Activated naive CD4-positive, alpha-beta T cell treated with anti-CD3 and anti-CD28 coated beads for 36 hours (primary cell): ENCODE results near the gene GH2. TPM values are rescaled to one million over a fixed set of nuclear protein-coding genes. Genes with fewer than 3 reads are reported as not detected.
"Not testable (repeated sequence)": the region's sequence is repeated elsewhere in the genome, so short reads cannot be mapped to it uniquely, and the experiment has no call there.

Source experiments
- CTCF ChIA-PET: fragments of 350-600 bp; sonication (Branson Sonifier 250); formaldehyde crosslinking; loops from one replicate; lab custom pipeline; 2021; ENCODE audit warnings: antibody characterized with exemption; lab: Charles Lee
- DNase-seq: peaks from one replicate; pipeline ENCODE4 v3.0.0-alpha.2; 2020
- H3K27ac Mint-ChIP-seq: one replicate; pipeline ENCODE4 v1.8.0; 2021; ENCODE audit warnings: mild to moderate bottlenecking, mixed read lengths
- H3K27me3 Mint-ChIP-seq: one replicate; pipeline ENCODE4 v1.8.0; 2021; ENCODE audit warnings: low read depth, mixed read lengths
- H3K36me3 Mint-ChIP-seq: one replicate; pipeline ENCODE4 v1.8.0; 2021; ENCODE audit warnings: low read depth, mixed read lengths
- H3K4me1 Mint-ChIP-seq: one replicate; pipeline ENCODE4 v1.8.0; 2021; ENCODE audit warnings: low read depth, mixed read lengths
- H3K4me3 Mint-ChIP-seq: one replicate; pipeline ENCODE4 v1.8.0; 2021; ENCODE audit warnings: mild to moderate bottlenecking, moderate library complexity, mixed read lengths
- H3K9me3 Mint-ChIP-seq: one replicate; pipeline ENCODE4 v1.8.0; 2021; ENCODE audit warnings: mixed read lengths
- intact Hi-C: fragments of 100-400 bp; cut with micrococcal nuclease; formaldehyde crosslinking; loops from one replicate; pipeline ENCODE4 v1.15.1; 2023
- total RNA-seq, 2 experiments: library from RNA; stranded (reverse); gene quantifications; one replicate each; pipeline ENCODE4 v1.2.3, GENCODE V29; 2021

GH2 gene
- total RNA-seq, 2 experiments from 2014 or later = not detected

GRCh38 chr17:63843910-63844677, 37.6 kb downstream of the GH2 start:
- CTCF ChIA-PET = interaction anchor here (0.5 to 4.9 kb wide), 10 partner anchors 9 to 500 kb away, joined by 3 to 38 read pairs (median 4); partner anchors contain the start of genes CCDC47, DDX42, FTSJ3 and PSMC5
- intact Hi-C loops = loop anchor here (1.0 to 2.0 kb wide), 8 partner anchors 17 to 301 kb away; partner anchors contain the start of genes CCDC47, DCAF7, ERN1 and FTSJ3
- peaks cover 2% of the 10 kb centered on the region for H3K9me3 Mint-ChIP-seq
- DNase-seq = no peak
- peaks cover 5% of the 10 kb centered on the region for H3K36me3 Mint-ChIP-seq
- peak overlapping the region; percentile 91 for H3K4me3 Mint-ChIP-seq
- no peaks in the 10 kb centered on the region for H3K27me3 Mint-ChIP-seq
- H3K4me1 Mint-ChIP-seq = peaks cover 43% of the 10 kb centered on the region
- H3K27ac Mint-ChIP-seq = peak overlapping the region; percentile 94

GRCh38 chr17:63843387-63843888, 38.3 kb downstream of the GH2 start:
- intact Hi-C loops = loop anchor here (1.0 to 2.0 kb wide), 8 partner anchors 16 to 301 kb away; partner anchors contain the start of genes CCDC47, DCAF7, ERN1 and FTSJ3
- Mint-ChIP-seq H3K4me1 (peaks cover 42% of the 10 kb centered on the region), H3K27ac (peak overlapping the region; percentile 94), H3K4me3 (peak overlapping the region; percentile 91)
- H3K27me3 Mint-ChIP-seq, H3K9me3 Mint-ChIP-seq, H3K36me3 Mint-ChIP-seq: not testable (repeated sequence)
- DNase-seq = peak; percentile 53
- CTCF ChIA-PET = interaction anchor here (0.6 to 1.6 kb wide), 5 partner anchors 8 to 501 kb away, joined by 3 to 14 read pairs (median 4); partner anchors contain the start of genes FTSJ3 and PSMC5

GRCh38 chr17:63842540-63843386, 39.0 kb downstream of the GH2 start, which contains the start of gene SMARCD2:
Gene SMARCD2, minus strand, starts transcription at chr17:63842685. Its CDS starts 11 bp downstream, at chr17:63842674.
- peak; percentile 100 for DNase-seq
- peaks cover 40% of the 10 kb centered on the region for H3K4me1 Mint-ChIP-seq
- peaks cover 3% of the 10 kb centered on the region for H3K36me3 Mint-ChIP-seq
- no peaks in the 10 kb centered on the region for H3K9me3 Mint-ChIP-seq
- peak within 1 kb of the TSS; percentile 94 for H3K27ac Mint-ChIP-seq
- no peaks in the 10 kb centered on the region for H3K27me3 Mint-ChIP-seq
- peak within 1 kb of the TSS; percentile 94 for H3K4me3 Mint-ChIP-seq
- intact Hi-C loops = loop anchor here (1.0 to 2.0 kb wide), 8 partner anchors 15 to 302 kb away; partner anchors contain the start of genes CCDC47, DCAF7, ERN1 and FTSJ3
- CTCF ChIA-PET = interaction anchor here (1.5 to 1.6 kb wide), 3 partner anchors 8 to 17 kb away, joined by 4 to 14 read pairs (median 4); partner anchors contain the start of genes FTSJ3 and PSMC5

- H3K36me3 Mint-ChIP-seq = peaks cover 3% of the 10 kb centered on the region
- H3K4me3 Mint-ChIP-seq = peak overlapping the region; percentile 94
- CTCF ChIA-PET = interaction anchor here (1.1 kb wide), 1 partner anchor 9 kb away, joined by 5 read pairs; no protein-coding TSS in a partner anchor
- peaks cover 37% of the 10 kb centered on the region for H3K4me1 Mint-ChIP-seq
- no peaks in the 10 kb centered on the region for H3K27me3 Mint-ChIP-seq
- H3K9me3 Mint-ChIP-seq = no peaks in the 10 kb centered on the region
- H3K27ac Mint-ChIP-seq = peak overlapping the region; percentile 90
- intact Hi-C loops = loop anchor here (2.0 kb wide), 2 partner anchors 289 to 303 kb away; partner anchors contain the start of gene ERN1
- DNase-seq = peak; percentile 39
Measured at GRCh38 chr17:63842173-63842539, 39.6 kb downstream of the GH2 start.

- intact Hi-C loops = loop anchor here (2.0 kb wide), 2 partner anchors 289 to 303 kb away; partner anchors contain the start of gene ERN1
- peaks cover 3% of the 10 kb centered on the region for H3K36me3 Mint-ChIP-seq
- peak; percentile 41 for DNase-seq
- H3K4me1 Mint-ChIP-seq = peaks cover 32% of the 10 kb centered on the region
- H3K27ac Mint-ChIP-seq = peak overlapping the region; percentile 90
- no peaks in the 10 kb centered on the region for H3K27me3 Mint-ChIP-seq
- CTCF ChIA-PET = interaction anchor here (1.1 kb wide), 1 partner anchor 9 kb away, joined by 5 read pairs; no protein-coding TSS in a partner anchor
- no peaks in the 10 kb centered on the region for H3K9me3 Mint-ChIP-seq
- H3K4me3 Mint-ChIP-seq = peak overlapping the region; percentile 94
Measured at GRCh38 chr17:63841350-63842172, 40.2 kb downstream of the GH2 start.

- Mint-ChIP-seq H3K9me3 (no peaks in the 10 kb centered on the region), H3K4me3 (peak overlapping the region; percentile 94), H3K27ac (peak overlapping the region; percentile 90), H3K27me3 (no peaks in the 10 kb centered on the region), H3K4me1 (peaks cover 32% of the 10 kb centered on the region), H3K36me3 (peaks cover 3% of the 10 kb centered on the region)
- CTCF ChIA-PET = interaction anchor here (0.9 to 4.5 kb wide), 4 partner anchors 8 to 229 kb away, joined by 3 to 29 read pairs (median 4); no protein-coding TSS in a partner anchor
- no peak for DNase-seq
- intact Hi-C loops = no loop called here
Measured at GRCh38 chr17:63840591-63841349, 41.0 kb downstream of the GH2 start.

GRCh38 chr17:63838631-63839171, 43.0 kb downstream of the GH2 start:
- Mint-ChIP-seq H3K36me3 (peaks cover 12% of the 10 kb centered on the region), H3K27ac (peak overlapping the region; percentile 46), H3K4me3 (no peak overlapping the region), H3K27me3 (no peaks in the 10 kb centered on the region), H3K4me1 (peaks cover 40% of the 10 kb centered on the region), H3K9me3 (no peaks in the 10 kb centered on the region)
- intact Hi-C loops = no loop called here
- DNase-seq = no peak
- CTCF ChIA-PET = interaction anchor here (0.7 to 4.5 kb wide), 3 partner anchors 10 to 12 kb away, joined by 3 to 29 read pairs (median 13); no protein-coding TSS in a partner anchor

- intact Hi-C loops = no loop called here
- Mint-ChIP-seq H3K4me3 (no peak overlapping the region), H3K27me3 (no peaks in the 10 kb centered on the region), H3K4me1 (peaks cover 39% of the 10 kb centered on the region), H3K9me3 (no peaks in the 10 kb centered on the region), H3K36me3 (peaks cover 16% of the 10 kb centered on the region), H3K27ac (peak overlapping the region; percentile 30)
- CTCF ChIA-PET = interaction anchor here (0.7 to 4.5 kb wide), 3 partner anchors 9 to 12 kb away, joined by 3 to 29 read pairs (median 13); no protein-coding TSS in a partner anchor
- no peak for DNase-seq
Measured at GRCh38 chr17:63837962-63838600, 43.7 kb downstream of the GH2 start.

GRCh38 chr17:63837480-63837879, 44.3 kb downstream of the GH2 start:
- Mint-ChIP-seq H3K27me3 (no peaks in the 10 kb centered on the region), H3K27ac (no peak overlapping the region), H3K9me3 (no peaks in the 10 kb centered on the region), H3K4me1 (peaks cover 39% of the 10 kb centered on the region), H3K36me3 (peaks cover 16% of the 10 kb centered on the region), H3K4me3 (no peak overlapping the region)
- DNase-seq = no peak
- intact Hi-C loops = no loop called here
- CTCF ChIA-PET = interaction anchor here (3.2 to 4.5 kb wide), 2 partner anchors 8 to 11 kb away, joined by 13 to 29 read pairs; no protein-coding TSS in a partner anchor

GRCh38 chr17:63836811-63837210, 44.9 kb downstream of the GH2 start:
- H3K36me3 Mint-ChIP-seq = peaks cover 22% of the 10 kb centered on the region
- H3K27ac Mint-ChIP-seq = no peak overlapping the region
- CTCF ChIA-PET = interaction anchor here (3.2 to 4.5 kb wide), 2 partner anchors 8 to 11 kb away, joined by 13 to 29 read pairs; no protein-coding TSS in a partner anchor

More at GRCh38 chr17:63836811-63837210, 44.9 kb downstream of the GH2 start:
- Mint-ChIP-seq H3K4me3 (no peak overlapping the region), H3K4me1 (peaks cover 46% of the 10 kb centered on the region), H3K27me3 (no peaks in the 10 kb centered on the region), H3K9me3 (no peaks in the 10 kb centered on the region)
- intact Hi-C loops = no loop called here
- no peak for DNase-seq
